ENCODE results near the gene NABP1.

DNA sequence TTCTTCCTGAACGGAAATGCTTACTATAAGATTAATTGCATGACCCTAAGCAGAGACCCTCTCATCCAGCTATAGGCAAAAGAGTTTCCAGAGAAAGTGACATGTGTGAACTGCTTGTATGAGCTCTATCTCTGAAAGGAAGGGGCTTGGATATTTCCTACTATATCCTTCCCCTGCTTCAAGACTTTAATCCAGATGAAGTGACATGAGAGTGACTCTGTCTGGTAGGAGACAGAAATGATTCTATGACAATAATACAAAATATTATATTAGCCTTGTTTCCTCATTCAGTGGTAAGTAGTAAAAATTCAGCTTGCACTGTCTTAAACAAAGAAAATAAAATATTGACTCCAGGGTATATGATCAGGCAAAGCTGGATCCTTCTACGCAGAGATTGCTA lies 37.5 kb downstream of the NABP1 start:
- TF ChIP-seq CTCF (IDR thresholded peaks at IDR 0.05; ENCODE audit: low read depth, low read length) = no peak
- TF ChIP-seq EZH2phosphoT487 (IDR thresholded peaks at IDR 0.05; ENCODE audit: low read depth) = no peak

All from OCI-LY3 (cell line).